ENCODE results near the gene NPAS3. TPM values are rescaled to one million over a fixed set of nuclear protein-coding genes. Genes with fewer than 3 reads are reported as not detected.

The NPAS3 gene
- total RNA-seq, 2 experiments from 2014 or later = not detected

DNA sequence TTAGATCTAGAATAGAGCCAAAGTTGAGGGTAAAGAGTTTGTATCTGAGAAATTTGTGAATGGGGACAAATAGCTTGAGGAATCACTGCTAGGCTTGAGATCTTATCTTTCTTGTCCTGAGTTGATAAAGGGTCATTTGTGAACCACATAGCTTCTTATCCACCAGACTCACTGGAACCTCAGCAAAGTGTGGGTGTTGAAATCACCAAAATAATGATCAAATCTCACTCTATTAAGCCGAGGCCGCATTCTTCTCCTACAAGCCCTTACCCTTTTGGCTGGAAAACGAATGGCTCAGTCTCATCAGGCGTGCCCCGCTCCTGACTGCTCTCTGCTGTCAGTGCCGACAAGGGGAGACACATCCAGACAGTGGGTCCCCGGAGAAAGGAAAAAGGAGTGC is 771.6 kb downstream of the NPAS3 start:
- no peak overlapping the region for H3K27ac Mint-ChIP-seq
- intact Hi-C loops (cut with micrococcal nuclease) = no loop called here
- H3K36me3 Mint-ChIP-seq (ENCODE audit: low read depth) = no peaks in the 10 kb centered on the region

DNA sequence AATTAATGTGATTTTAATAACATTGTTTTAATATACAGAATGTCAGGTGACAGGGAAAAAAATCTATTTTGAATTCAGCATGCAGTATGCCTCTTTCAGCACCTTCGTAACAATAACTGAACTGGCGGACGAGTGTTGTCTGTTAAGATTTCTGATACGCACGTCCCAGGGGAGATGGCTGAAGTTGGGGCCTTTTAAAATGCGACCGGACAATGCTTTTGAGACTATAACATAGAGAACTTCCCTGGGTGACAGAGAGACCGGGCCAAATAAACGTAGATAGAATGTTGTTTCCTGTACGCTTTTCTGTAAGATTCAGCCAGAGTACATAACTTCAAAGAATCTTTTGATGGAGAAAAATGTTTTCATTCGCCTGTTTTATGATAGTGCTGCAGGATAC is 772.5 kb downstream of the NPAS3 start:
- TF ChIP-seq, protein P1, sequence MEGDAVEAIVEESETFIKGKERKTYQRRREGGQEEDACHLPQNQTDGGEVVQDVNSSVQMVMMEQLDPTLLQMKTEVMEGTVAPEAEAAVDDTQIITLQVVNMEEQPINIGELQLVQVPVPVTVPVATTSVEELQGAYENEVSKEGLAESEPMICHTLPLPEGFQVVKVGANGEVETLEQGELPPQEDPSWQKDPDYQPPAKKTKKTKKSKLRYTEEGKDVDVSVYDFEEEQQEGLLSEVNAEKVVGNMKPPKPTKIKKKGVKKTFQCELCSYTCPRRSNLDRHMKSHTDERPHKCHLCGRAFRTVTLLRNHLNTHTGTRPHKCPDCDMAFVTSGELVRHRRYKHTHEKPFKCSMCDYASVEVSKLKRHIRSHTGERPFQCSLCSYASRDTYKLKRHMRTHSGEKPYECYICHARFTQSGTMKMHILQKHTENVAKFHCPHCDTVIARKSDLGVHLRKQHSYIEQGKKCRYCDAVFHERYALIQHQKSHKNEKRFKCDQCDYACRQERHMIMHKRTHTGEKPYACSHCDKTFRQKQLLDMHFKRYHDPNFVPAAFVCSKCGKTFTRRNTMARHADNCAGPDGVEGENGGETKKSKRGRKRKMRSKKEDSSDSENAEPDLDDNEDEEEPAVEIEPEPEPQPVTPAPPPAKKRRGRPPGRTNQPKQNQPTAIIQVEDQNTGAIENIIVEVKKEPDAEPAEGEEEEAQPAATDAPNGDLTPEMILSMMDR (IDR thresholded peaks at IDR 0.05) = no peak
- CTCF ChIA-PET = no interaction called here
- Mint-ChIP-seq H3K27me3 (no peaks in the 10 kb centered on the region), H3K9me3 (no peaks in the 10 kb centered on the region), H3K4me3 (no peak overlapping the region), H3K36me3 (ENCODE audit: low read depth) (no peaks in the 10 kb centered on the region), H3K27ac (no peak overlapping the region), H3K4me1 (ENCODE audit: low read depth) (no peaks in the 10 kb centered on the region)
- DNase-seq = no peak
- POLR2A ChIA-PET = no interaction called here
- intact Hi-C loops (cut with micrococcal nuclease) = no loop called here
- ATAC-seq = no peak

More for the DNA sequence above, 771.6 kb downstream of the NPAS3 start:
- POLR2A ChIA-PET = no interaction called here
- Mint-ChIP-seq H3K27me3 (no peaks in the 10 kb centered on the region), H3K9me3 (no peaks in the 10 kb centered on the region), H3K4me3 (no peak overlapping the region), H3K4me1 (ENCODE audit: low read depth) (no peaks in the 10 kb centered on the region)
- no peak for DNase-seq
- ATAC-seq = no peak
- CTCF ChIA-PET = no interaction called here
- TF ChIP-seq, protein P1 (IDR thresholded peaks at IDR 0.05) = no peak

GRCh38 chr14:33711811-33712216 is 773.1 kb downstream of the NPAS3 start:
- Mint-ChIP-seq H3K36me3 (ENCODE audit: low read depth) (no peaks in the 10 kb centered on the region), H3K27me3 (no peaks in the 10 kb centered on the region), H3K27ac (no peak overlapping the region), H3K4me1 (ENCODE audit: low read depth) (no peaks in the 10 kb centered on the region), H3K4me3 (no peak overlapping the region), H3K9me3 (no peaks in the 10 kb centered on the region)
- ATAC-seq (no peak), DNase-seq (no peak)
- TF ChIP-seq, protein P1 (IDR thresholded peaks at IDR 0.05) = no peak
- intact Hi-C loops (cut with micrococcal nuclease) = no loop called here
- ChIA-PET POLR2A (no interaction called here), CTCF (no interaction called here)

GRCh38 chr14:33714527-33715226 is 776.0 kb downstream of the NPAS3 start:
- Mint-ChIP-seq H3K36me3 (ENCODE audit: low read depth) (no peaks in the 10 kb centered on the region), H3K4me3 (no peak overlapping the region), H3K27me3 (peaks cover 1% of the 10 kb centered on the region), H3K4me1 (ENCODE audit: low read depth) (no peaks in the 10 kb centered on the region), H3K27ac (no peak overlapping the region), H3K9me3 (no peaks in the 10 kb centered on the region)
- ATAC-seq = no peak
- no peak for DNase-seq
- ChIA-PET CTCF (no interaction called here), POLR2A (no interaction called here)
- intact Hi-C loops (cut with micrococcal nuclease) = no loop called here
- TF ChIP-seq, protein P1 (IDR thresholded peaks at IDR 0.05) = no peak

DNA sequence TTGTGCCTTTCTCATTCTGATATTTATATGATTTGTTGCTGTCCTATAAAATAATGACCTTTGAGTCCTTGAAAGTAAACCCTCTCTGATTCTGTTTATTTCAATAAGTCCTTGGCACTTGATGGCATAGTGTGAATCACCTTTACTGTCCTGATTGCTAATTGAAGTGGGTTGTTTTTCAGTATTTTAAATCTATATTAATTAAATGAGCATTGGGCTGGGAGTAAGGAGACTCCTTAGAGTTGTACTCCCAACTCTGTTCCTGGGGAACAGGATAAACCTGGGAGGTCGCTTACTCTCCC is 776.5 kb downstream of the NPAS3 start:
- Mint-ChIP-seq H3K27me3 (peaks cover 1% of the 10 kb centered on the region), H3K9me3 (no peaks in the 10 kb centered on the region), H3K36me3 (ENCODE audit: low read depth) (no peaks in the 10 kb centered on the region), H3K4me1 (ENCODE audit: low read depth) (no peaks in the 10 kb centered on the region), H3K4me3 (no peak overlapping the region), H3K27ac (no peak overlapping the region)
- no peak for ATAC-seq
- intact Hi-C loops (cut with micrococcal nuclease) = no loop called here
- no peak for DNase-seq
- TF ChIP-seq, protein P1 (IDR thresholded peaks at IDR 0.05) = no peak
- CTCF ChIA-PET = no interaction called here
- POLR2A ChIA-PET = no interaction called here

Data from activated CD8-positive, alpha-beta T cell treated with anti-CD3 and anti-CD28 coated beads for 36 hours (primary cell).